ENCODE data around the gene AP1S3.
"Not testable (repeated sequence)": the region's sequence is repeated elsewhere in the genome, so short reads cannot be mapped to it uniquely, and the experiment has no call there.

The AP1S3 gene

GRCh38 chr2:223797811-223798721 is 39.3 kb downstream of the AP1S3 start:
- Histone ChIP-seq H3K4me3 (ENCODE audit: low read depth, low read length) (no peak overlapping the region), H3K9me3 (ENCODE audit: control insufficient read depth, insufficient read depth, low read depth, low read length) (no peaks in the 10 kb centered on the region), H3K27ac (ENCODE audit: low read depth, low read length) (no peak overlapping the region), H3K36me3 (ENCODE audit: control insufficient read depth, insufficient read depth, low read length) (no peaks in the 10 kb centered on the region), H3K4me1 (ENCODE audit: control insufficient read depth, insufficient read depth, low read length) (no peaks in the 10 kb centered on the region), H3K9ac (ENCODE audit: low read length) (no peak overlapping the region), H3K27me3 (ENCODE audit: control insufficient read depth, insufficient read depth, low read length) (no peaks in the 10 kb centered on the region)

- Histone ChIP-seq H3K9ac (ENCODE audit: low read length) (no peak overlapping the region), H3K4me1 (ENCODE audit: control insufficient read depth, insufficient read depth, low read length) (no peaks in the 10 kb centered on the region), H3K27ac (ENCODE audit: low read depth, low read length) (no peak overlapping the region), H3K9me3 (ENCODE audit: control insufficient read depth, insufficient read depth, low read depth, low read length) (0 out of 2 replicates have a peak, but pooled peaks cover 4% of the 10 kb centered on the region), H3K36me3 (ENCODE audit: control insufficient read depth, insufficient read depth, low read length) (no peaks in the 10 kb centered on the region), H3K27me3 (ENCODE audit: control insufficient read depth, insufficient read depth, low read length) (no peaks in the 10 kb centered on the region), H3K4me3 (ENCODE audit: low read depth, low read length) (no peak overlapping the region)
These were observed 40.3 kb downstream of the AP1S3 start for GRCh38 chr2:223797037-223797436.

DNA sequence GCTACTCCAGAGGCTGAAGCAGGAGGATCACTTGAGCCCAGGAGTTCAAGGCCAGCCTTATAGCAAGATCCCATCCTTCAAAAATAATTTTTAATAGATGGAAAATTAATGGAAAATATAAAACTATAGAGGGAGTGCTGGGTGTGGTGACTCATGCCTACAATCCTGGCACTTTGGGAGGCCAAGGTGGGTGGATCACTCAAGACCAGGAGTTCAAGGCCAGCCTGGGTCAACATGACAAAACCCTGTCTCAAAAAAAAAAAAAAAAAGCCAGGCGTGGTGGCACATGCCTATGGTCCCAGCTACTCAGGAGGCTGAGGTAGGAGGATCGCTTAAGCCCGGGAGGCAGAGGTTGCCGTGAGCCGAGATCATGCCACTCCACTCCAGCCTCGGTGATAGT is 48.0 kb downstream of the AP1S3 start:
- Histone ChIP-seq H3K27me3 (ENCODE audit: control insufficient read depth, insufficient read depth, low read length) (no peaks in the 10 kb centered on the region), H3K9me3 (ENCODE audit: control insufficient read depth, insufficient read depth, low read depth, low read length) (0 out of 2 replicates have a peak, but pooled peaks cover 4% of the 10 kb centered on the region), H3K4me3 (ENCODE audit: low read depth, low read length) (no peak overlapping the region), H3K36me3 (ENCODE audit: control insufficient read depth, insufficient read depth, low read length) (no peaks in the 10 kb centered on the region), H3K4me1 (ENCODE audit: control insufficient read depth, insufficient read depth, low read length) (0 out of 2 replicates have a peak, but pooled peaks cover 1% of the 10 kb centered on the region), H3K27ac (ENCODE audit: low read depth, low read length) (no peak overlapping the region), H3K9ac (ENCODE audit: low read length) (no peak overlapping the region)

DNA sequence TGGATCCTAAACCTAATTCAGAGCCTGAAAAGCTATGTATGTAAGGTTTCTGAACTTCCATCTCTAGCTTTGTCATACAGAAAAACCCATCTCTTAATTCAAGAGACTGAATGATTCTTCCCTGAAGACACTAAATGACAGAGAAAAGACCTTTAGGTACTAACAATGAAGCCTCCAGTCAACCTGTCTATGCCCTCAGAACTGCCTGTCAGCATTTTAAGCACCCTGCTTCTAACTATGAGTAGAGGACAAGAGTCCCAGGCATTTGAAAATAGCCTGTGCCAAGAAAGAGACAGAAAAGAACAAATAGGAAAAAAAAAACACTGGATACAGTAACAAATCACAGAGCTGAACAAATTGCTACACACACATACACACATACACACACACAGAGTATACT is 48.6 kb downstream of the AP1S3 start:
- no peak overlapping the region for H3K27ac ChIP-seq (ENCODE audit: low read depth, low read length)
- no peaks in the 10 kb centered on the region for H3K27me3 ChIP-seq (ENCODE audit: control insufficient read depth, insufficient read depth, low read length)
- H3K9me3 ChIP-seq (ENCODE audit: control insufficient read depth, insufficient read depth, low read depth, low read length) = 0 out of 2 replicates have a peak, but pooled peaks cover 4% of the 10 kb centered on the region
- 0 out of 2 replicates have a peak, but pooled peaks cover 6% of the 10 kb centered on the region for H3K4me1 ChIP-seq (ENCODE audit: control insufficient read depth, insufficient read depth, low read length)
- H3K36me3 ChIP-seq (ENCODE audit: control insufficient read depth, insufficient read depth, low read length) = no peaks in the 10 kb centered on the region
- no peak overlapping the region for H3K9ac ChIP-seq (ENCODE audit: low read length)
- no peak overlapping the region for H3K4me3 ChIP-seq (ENCODE audit: low read depth, low read length)

DNA sequence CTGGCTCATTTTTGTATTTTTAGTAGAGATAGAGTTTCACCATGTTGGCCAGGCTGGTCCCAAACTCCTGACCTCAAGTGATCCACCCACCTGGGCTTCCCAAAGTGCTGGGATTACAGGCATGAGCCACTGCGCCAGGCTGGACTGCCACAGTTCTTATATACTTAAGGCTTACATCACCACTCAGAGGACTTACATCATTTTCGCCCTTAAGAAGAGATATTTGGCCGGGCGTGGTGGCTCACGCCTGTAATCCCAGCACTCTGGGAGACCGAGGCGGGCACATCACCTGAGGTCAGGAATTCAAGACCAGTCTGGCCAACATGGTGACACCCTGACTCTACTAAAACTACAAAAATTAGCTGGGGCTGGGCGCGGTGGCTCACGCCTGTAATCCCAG is 49.3 kb downstream of the AP1S3 start:
- not testable (repeated sequence) for H3K27me3 ChIP-seq (ENCODE audit: control insufficient read depth, insufficient read depth, low read length); H3K27ac ChIP-seq (ENCODE audit: low read depth, low read length); H3K4me3 ChIP-seq (ENCODE audit: low read depth, low read length); H3K36me3 ChIP-seq (ENCODE audit: control insufficient read depth, insufficient read depth, low read length); H3K4me1 ChIP-seq (ENCODE audit: control insufficient read depth, insufficient read depth, low read length); H3K9me3 ChIP-seq (ENCODE audit: control insufficient read depth, insufficient read depth, low read depth, low read length); H3K9ac ChIP-seq (ENCODE audit: low read length)

DNA sequence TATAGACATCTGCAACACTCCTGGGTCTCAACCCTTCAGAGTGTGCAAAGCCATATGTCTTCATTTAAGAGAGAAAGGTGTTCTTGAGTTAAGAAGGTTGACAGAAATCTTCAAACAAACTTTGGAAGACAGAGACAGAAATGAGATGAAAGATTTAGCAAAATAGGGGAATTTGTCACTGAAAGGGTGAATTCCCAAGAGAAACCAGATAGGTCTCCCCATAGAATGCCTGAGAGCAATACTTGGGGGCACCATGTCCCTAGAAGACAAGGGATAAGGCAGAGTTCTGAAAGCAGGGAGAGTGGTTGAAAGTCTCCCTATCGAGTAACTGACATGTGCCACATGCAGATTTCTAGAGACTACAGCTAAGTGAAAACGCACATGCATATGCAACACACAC is 50.0 kb downstream of the AP1S3 start:
- Histone ChIP-seq H3K27ac (ENCODE audit: low read depth, low read length) (no peak overlapping the region), H3K9me3 (ENCODE audit: control insufficient read depth, insufficient read depth, low read depth, low read length) (no peaks in the 10 kb centered on the region), H3K36me3 (ENCODE audit: control insufficient read depth, insufficient read depth, low read length) (no peaks in the 10 kb centered on the region), H3K4me3 (ENCODE audit: low read depth, low read length) (no peak overlapping the region), H3K27me3 (ENCODE audit: control insufficient read depth, insufficient read depth, low read length) (no peaks in the 10 kb centered on the region), H3K4me1 (ENCODE audit: control insufficient read depth, insufficient read depth, low read length) (0 out of 2 replicates have a peak, but pooled peaks cover 6% of the 10 kb centered on the region), H3K9ac (ENCODE audit: low read length) (no peak overlapping the region)

- no peak overlapping the region for H3K9ac ChIP-seq (ENCODE audit: low read length)
- no peak overlapping the region for H3K4me3 ChIP-seq (ENCODE audit: low read depth, low read length)
- H3K27me3 ChIP-seq (ENCODE audit: control insufficient read depth, insufficient read depth, low read length) = no peaks in the 10 kb centered on the region
- no peak overlapping the region for H3K27ac ChIP-seq (ENCODE audit: low read depth, low read length)
- 0 out of 2 replicates have a peak, but pooled peaks cover 6% of the 10 kb centered on the region for H3K4me1 ChIP-seq (ENCODE audit: control insufficient read depth, insufficient read depth, low read length)
- H3K36me3 ChIP-seq (ENCODE audit: control insufficient read depth, insufficient read depth, low read length) = no peaks in the 10 kb centered on the region
- H3K9me3 ChIP-seq (ENCODE audit: control insufficient read depth, insufficient read depth, low read depth, low read length) = no peaks in the 10 kb centered on the region
These were observed 50.4 kb downstream of the AP1S3 start for GRCh38 chr2:223786943-223787342.

DNA sequence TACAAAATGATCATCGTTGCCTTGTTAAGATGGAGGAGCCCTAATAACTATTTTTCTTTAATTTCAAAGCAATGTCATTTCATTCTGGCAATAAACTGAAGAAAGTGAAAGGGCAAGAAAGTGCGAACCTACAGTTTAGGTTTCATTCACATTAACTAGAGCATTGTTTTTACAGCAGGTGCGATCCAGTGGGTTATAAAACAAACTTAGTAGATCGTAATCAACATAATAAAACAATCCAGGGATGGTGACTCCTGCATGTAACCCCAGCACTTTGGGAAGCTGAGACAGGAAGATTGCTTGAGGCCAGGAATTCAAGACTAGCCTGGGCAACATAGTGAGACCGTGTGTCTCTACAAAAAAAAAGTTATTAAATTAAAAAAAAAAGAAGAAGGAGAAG is 51.1 kb downstream of the AP1S3 start:
- H3K27me3 ChIP-seq (ENCODE audit: control insufficient read depth, insufficient read depth, low read length) = no peaks in the 10 kb centered on the region
- H3K9ac ChIP-seq (ENCODE audit: low read length) = no peak overlapping the region
- H3K9me3 ChIP-seq (ENCODE audit: control insufficient read depth, insufficient read depth, low read depth, low read length) = no peaks in the 10 kb centered on the region
- H3K27ac ChIP-seq (ENCODE audit: low read depth, low read length) = no peak overlapping the region
- no peak overlapping the region for H3K4me3 ChIP-seq (ENCODE audit: low read depth, low read length)
- no peaks in the 10 kb centered on the region for H3K36me3 ChIP-seq (ENCODE audit: control insufficient read depth, insufficient read depth, low read length)
- 0 out of 2 replicates have a peak, but pooled peaks cover 6% of the 10 kb centered on the region for H3K4me1 ChIP-seq (ENCODE audit: control insufficient read depth, insufficient read depth, low read length)

DNA sequence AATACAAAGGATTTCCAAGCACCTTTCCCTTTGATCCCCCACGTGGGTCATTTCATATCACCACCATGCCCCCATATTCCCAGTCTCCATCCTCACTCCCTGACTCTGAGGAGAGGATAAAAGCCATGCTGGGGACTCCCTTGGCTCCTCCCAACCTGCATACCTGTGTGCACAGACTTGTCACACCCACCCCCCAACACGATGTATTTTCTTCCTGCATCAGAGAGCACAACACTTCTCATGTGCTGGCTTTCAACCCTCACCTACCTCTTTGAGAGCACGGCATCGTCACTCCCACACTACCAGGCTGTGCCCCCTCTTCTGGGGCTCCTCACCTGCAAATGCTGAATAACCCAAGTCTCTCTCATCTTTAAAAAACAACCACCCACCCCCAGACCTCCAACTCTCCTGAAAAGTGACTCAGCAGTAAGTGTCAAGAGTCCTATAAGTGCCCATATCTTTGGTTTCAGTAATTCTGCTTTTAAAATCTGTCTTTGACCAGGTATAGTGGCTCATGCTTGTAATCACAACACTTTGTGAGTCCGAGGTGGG is 53.1 kb downstream of the AP1S3 start:
- Histone ChIP-seq H3K9me3 (ENCODE audit: control insufficient read depth, insufficient read depth, low read depth, low read length) (no peaks in the 10 kb centered on the region), H3K9ac (ENCODE audit: low read length) (no peak overlapping the region), H3K27ac (ENCODE audit: low read depth, low read length) (no peak overlapping the region), H3K27me3 (ENCODE audit: control insufficient read depth, insufficient read depth, low read length) (no peaks in the 10 kb centered on the region), H3K4me3 (ENCODE audit: low read depth, low read length) (no peak overlapping the region), H3K4me1 (ENCODE audit: control insufficient read depth, insufficient read depth, low read length) (0 out of 2 replicates have a peak, but pooled peaks cover 6% of the 10 kb centered on the region), H3K36me3 (ENCODE audit: control insufficient read depth, insufficient read depth, low read length) (no peaks in the 10 kb centered on the region)

DNA sequence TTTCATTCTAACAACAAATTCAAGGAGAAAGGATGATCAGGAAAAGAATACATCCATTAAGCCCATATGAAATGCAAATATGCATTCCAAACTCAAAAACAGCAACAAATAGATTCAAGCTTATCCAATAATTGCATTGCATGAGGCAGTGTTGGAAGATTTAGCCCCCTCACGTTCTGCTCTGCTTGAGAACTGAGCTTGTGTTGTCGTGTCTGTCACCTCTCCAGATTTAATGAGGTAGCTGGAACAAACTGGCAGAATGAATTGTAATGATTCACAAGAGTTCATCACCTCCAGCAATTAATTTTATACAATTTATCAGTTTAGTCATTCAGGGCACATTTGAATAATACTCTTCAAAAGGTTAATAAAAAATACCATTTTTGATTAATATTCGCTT is 54.8 kb downstream of the AP1S3 start:
- no peaks in the 10 kb centered on the region for H3K9me3 ChIP-seq (ENCODE audit: control insufficient read depth, insufficient read depth, low read depth, low read length)
- H3K4me3 ChIP-seq (ENCODE audit: low read depth, low read length) = no peak overlapping the region
- no peaks in the 10 kb centered on the region for H3K27me3 ChIP-seq (ENCODE audit: control insufficient read depth, insufficient read depth, low read length)
- H3K36me3 ChIP-seq (ENCODE audit: control insufficient read depth, insufficient read depth, low read length) = no peaks in the 10 kb centered on the region
- H3K4me1 ChIP-seq (ENCODE audit: control insufficient read depth, insufficient read depth, low read length) = 0 out of 2 replicates have a peak, but pooled peaks cover 6% of the 10 kb centered on the region
- no peak overlapping the region for H3K27ac ChIP-seq (ENCODE audit: low read depth, low read length)
- no peak overlapping the region for H3K9ac ChIP-seq (ENCODE audit: low read length)

- 0 out of 2 replicates have a peak, but pooled peaks cover 6% of the 10 kb centered on the region for H3K4me1 ChIP-seq (ENCODE audit: control insufficient read depth, insufficient read depth, low read length)
These were observed 55.8 kb downstream of the AP1S3 start for GRCh38 chr2:223781560-223781959.

More at GRCh38 chr2:223781560-223781959, 55.8 kb downstream of the AP1S3 start:
- no peak overlapping the region for H3K4me3 ChIP-seq (ENCODE audit: low read depth, low read length)
- no peak overlapping the region for H3K27ac ChIP-seq (ENCODE audit: low read depth, low read length)
- peaks cover 3% of the 10 kb centered on the region; the same call in 1 of the 2 replicates for H3K36me3 ChIP-seq (ENCODE audit: control insufficient read depth, insufficient read depth, low read length)
- H3K9ac ChIP-seq (ENCODE audit: low read length) = no peak overlapping the region
- H3K27me3 ChIP-seq (ENCODE audit: control insufficient read depth, insufficient read depth, low read length) = no peaks in the 10 kb centered on the region
- no peaks in the 10 kb centered on the region for H3K9me3 ChIP-seq (ENCODE audit: control insufficient read depth, insufficient read depth, low read depth, low read length)
